Stimulated activated CD4-positive, alpha-beta T cell treated with anti-CD3 and anti-CD28 coated beads, TNF-alpha, amount 100 ng/mL, for 24 hours (primary cell): ENCODE results near the gene UBE4A.

Experiments used
- DNase-seq, 3 experiments: peaks; one replicate each; pipeline ENCODE4 v3.0.0-alpha.2; 2020; ENCODE audit warnings: low read depth in 3 of 3

UBE4A gene

DNA sequence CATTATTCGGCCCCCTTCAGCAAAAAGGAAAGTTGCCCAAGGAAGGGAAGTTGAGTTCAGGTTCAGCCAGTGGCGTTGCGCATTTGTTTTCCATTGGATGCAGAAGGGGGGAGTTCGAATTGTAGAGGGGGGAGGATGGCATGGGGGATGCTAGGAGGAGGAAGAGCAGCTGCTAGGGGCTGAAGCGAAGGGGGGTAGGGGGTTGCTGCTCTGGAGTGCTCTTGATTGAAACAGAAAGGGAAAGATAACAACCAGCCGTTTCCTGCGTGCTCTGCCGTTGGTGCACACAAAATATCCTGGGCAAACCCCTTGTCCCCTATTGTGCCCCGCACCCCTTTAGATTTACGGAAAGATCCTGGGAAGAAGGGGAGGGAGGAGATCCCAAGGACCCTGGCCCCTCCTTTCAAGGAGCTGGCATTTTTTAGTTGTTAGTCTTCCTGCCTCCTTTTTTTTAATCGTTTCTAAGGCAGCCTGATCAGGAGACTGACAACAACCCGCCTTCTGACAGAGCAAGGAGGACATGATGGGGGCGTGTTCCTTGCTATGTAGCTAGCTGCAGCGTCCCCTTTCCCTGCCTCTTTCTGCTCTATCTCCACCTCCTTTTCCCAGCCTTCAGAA, 79.0 kb downstream of the UBE4A start:
- DNase-seq, result peak; percentile 13 to 34 (median 33)

DNA sequence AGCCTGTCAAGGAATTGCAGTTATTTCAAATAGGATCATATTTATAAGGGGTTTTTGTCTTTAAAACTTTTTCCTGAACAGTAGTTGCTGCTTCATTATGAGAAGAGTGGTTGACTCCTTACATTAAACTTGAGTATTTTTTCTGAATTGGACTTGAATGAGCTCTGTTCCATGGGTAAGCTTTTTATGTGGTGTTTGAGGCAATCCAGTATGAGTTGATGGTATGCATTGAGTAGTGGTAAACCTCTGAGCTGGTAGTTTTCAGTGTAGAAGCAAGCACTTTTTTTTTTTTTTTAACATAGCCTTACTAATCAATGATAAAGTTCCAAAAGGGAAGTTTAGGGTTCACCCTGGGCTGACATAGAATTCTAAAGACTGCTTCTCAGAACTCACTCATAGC, 80.2 kb downstream of the UBE4A start:
- DNase-seq, result no peak

DNA sequence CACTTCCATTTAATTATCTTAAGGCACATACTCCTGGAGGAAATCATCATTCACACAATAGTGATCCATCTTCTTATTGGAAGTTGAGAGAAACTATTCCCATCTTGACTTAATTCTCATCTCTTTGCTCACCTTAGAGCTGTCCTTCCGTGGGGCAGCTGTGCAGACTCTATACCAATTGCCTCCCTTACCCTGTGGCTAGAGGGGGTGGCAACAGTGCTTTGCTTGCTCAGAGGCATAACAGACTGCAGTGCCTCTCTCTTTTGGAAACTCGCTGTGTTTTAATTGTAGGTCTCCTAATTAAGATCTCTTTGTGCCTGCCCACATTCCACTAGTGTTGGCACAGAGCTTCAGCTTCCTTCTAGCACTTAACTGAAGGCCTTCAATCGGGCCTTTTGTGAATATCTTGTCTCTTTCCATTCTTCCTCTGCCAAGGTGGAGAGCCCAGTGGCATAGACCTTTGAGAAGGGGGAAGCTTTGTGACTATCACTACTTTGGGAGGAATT, 82.4 kb downstream of the UBE4A start:
- DNase-seq, result no peak

DNA sequence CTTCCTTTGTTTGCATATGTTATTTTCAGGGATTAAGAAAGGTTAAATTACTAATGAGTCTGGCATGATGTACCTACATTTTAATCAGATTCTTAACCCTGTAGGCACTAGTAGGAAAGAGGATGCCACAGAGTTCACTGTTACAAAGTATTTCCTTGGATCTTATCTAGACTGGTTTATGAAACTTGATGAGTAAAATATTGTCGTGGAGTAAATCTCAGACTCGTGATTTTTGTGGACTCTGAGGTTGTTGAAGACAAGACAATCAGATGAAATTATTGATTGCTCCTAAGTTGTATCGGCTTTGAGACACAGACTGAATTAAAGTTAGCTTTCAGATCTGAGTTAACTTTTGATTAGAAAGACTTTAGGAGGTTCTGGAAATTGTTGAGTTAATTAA, 82.9 kb downstream of the UBE4A start:
- no peak for DNase-seq

DNA sequence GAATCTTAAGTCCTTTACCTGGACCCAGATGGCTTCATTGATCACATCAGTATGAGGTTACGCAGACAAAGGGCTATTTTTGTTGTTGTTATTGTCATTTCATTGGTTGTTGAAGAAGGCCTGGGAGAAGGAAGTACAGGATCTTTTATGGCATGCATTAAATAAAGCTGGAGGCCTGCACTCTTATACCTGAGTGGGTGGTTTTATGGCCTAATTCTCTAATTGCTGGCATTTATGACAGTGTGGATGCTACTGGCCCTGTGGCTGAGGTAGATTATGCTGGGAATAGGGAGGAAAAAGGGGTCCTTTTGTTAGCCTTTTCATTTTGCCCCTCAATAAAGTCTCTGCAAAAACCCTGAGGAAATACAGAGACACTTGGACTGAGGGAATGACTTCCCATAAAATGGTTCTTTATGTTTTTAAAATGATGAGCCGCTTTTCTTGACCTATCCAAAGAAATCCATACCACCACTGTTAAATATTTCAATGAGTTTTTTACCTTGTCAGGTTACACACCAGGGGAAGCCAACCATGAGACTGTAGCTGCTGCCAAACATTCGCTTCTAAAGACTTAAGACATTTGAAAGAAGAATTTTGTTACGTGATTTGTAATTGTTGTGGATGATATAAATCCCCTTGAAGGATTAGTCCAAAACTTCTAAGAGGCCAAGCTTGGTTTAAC, 83.6 kb downstream of the UBE4A start:
- no peak for DNase-seq

DNA sequence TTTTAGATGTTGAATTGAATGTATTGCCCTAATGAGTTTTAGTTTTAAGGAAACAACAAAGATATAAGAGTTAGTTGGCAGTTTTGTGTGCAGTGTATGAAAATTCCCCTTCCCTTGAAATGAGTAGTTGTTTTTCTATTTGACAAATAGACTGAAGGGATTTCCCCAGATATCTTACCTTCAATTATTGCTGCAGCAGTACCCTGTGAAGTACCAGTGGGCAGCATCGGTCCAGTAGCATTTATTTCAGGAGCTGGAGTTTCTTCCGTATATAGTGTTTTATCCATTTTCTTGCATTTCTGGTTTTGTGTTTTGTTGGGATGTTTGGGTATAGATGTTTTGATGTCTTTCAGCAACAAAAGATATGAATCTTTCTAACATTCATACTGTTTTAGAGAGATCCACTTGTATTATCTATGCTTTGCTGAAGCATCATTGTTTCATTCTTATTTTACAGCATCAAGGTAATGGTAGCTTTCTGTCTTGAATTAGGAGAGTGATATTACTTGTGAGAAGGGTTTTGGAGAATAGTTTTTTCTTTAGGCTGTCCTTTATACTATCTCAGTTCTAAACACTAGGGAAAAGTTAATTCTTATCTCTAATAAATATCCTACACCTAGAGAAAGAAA, 84.3 kb downstream of the UBE4A start:
- no peak for DNase-seq

DNA sequence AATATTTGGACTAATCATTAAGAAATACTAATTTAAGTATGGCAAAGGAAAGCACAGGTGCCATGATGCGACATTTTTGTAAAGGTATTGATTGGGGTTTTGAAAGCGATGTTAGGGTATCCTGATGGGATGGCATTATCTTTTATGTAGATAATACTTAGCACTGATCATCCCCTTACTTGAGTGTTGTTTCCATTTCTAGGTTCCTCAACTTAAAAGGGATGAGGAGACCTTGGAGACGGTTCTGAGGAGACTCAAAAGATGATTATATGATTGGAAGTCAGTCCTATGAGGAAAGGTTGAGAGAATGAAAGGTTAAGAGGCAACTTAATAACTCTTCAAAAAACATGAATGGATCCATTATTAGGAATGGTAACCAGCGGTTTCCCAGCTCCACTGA, 88.0 kb downstream of the UBE4A start:
- no peak for DNase-seq

DNA sequence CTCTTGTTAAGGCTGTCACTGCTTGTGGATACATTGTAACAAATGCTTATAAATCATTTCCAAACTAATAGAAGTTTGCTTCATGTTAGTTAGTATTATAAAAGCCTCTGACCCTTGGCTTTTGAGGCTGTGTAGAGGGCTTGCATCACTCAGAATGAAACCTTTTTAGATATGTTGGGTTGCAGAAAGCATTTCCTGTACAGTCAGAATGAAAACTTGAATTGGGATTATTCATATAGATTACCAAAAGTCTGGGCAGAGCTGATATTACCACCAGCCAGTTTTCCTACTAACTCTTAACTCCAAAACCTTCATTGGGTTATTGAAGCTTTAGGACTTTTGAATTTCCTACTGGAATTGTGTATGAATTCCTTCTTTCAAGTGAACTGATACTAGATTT, 88.9 kb downstream of the UBE4A start:
- DNase-seq, result no peak
